C4-2B (cell line): Measurements from ENCODE around the gene CDC20.

Experiments
- H3K27ac ChIP-seq: fragments of 450-650 bp; 2 replicates; pipeline ENCODE4 v1.5.1; 2017
- ZFX ChIP-seq: fragments of 450-650 bp; IDR thresholded peaks from 2 replicates; pipeline ENCODE4 v1.6.1; 2017
- TF ChIP-seq, protein P1 (sequence below): fragments of 450-650 bp; conservative IDR thresholded peaks from 2 replicates; pipeline ENCODE4 v1.5.1; 2017; ENCODE audit warnings: mild to moderate bottlenecking

Gene CDC20

DNA sequence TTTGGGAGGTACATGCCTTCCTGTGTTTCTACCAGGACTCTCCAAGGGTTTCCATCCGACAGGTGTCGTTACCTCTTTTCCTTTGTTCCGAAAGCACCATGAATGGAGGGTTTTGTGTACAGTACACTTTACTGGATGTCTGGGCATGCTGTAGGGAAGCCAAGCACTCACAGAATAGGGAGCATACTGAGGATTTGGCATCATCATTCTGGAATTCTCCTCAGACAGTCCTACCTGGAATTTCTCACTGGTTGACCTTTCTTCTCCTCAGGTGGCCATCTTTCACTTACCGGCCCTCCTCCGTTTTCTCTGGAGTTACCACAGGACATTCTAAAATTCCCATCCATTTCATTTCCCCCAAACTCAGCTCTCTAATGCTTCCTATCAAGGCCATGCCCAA is 27.1 kb upstream of the CDC20 start:
- TF ChIP-seq, protein P1, sequence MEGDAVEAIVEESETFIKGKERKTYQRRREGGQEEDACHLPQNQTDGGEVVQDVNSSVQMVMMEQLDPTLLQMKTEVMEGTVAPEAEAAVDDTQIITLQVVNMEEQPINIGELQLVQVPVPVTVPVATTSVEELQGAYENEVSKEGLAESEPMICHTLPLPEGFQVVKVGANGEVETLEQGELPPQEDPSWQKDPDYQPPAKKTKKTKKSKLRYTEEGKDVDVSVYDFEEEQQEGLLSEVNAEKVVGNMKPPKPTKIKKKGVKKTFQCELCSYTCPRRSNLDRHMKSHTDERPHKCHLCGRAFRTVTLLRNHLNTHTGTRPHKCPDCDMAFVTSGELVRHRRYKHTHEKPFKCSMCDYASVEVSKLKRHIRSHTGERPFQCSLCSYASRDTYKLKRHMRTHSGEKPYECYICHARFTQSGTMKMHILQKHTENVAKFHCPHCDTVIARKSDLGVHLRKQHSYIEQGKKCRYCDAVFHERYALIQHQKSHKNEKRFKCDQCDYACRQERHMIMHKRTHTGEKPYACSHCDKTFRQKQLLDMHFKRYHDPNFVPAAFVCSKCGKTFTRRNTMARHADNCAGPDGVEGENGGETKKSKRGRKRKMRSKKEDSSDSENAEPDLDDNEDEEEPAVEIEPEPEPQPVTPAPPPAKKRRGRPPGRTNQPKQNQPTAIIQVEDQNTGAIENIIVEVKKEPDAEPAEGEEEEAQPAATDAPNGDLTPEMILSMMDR: no peak
- TF ChIP-seq ZFX: no peak
- no peak overlapping the region for H3K27ac ChIP-seq

DNA sequence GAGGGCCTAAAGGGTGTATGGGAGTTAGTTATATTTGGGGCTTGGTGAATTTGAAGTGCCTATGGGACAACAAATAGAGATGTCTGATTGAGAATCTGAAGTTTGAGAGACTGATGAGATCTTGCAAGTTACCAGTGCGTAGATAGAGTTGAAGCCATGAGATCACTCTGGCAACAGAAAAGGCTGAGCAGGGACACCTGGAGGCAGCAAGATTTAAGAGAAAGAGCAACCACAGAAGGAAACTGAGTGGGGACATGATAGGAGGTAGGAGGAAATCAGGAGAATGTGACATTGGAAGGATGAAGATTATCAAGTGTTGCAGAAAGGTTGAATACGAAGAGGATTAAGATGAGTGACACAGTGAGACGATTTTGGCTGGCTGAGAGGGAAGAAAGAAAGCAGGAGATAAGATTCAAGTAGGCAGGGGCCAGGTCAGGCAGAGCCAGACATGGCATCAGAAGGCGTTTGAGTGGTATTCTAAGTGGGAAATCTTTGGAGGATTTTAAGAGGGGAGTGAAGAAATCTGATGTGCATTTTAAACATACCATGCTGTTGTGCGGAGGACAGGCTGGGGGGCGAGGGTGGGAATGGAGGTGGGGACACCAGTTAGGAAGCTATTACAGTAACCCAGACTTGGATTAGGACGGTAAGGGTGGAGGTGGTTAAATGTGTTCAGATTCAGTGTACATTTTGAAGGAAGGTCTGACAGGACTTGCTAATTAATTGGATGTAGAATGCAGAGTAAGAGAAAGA is 24.2 kb upstream of the CDC20 start:
- TF ChIP-seq ZFX: no peak
- TF ChIP-seq, protein P1: no peak
- no peak overlapping the region for H3K27ac ChIP-seq

DNA sequence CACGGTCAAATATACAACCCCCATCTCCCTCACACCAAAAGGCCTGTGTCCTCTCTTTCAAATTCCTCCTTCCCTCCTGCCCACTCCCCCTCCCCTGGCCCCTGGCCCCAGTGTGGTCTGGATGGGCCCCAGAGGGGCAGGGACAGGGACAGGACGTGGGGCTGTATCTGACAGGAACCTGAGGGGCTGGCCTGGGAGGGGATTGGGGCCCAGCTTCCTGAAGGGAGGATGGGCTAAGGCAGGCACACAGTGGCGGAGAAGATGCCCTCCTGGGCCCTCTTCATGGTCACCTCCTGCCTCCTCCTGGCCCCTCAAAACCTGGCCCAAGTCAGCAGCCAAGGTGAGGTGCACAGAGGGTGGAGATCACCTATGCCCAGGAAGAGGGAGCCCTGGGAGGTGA is 21.2 kb upstream of the CDC20 start, which contains the start of gene MPL:
Gene MPL (plus strand): TSS at position 231 of the 400 bp plus-strand sequence. CDS start 31 bp downstream, at position 262.
- H3K27ac ChIP-seq: no peak within 1 kb of the TSS
- no peak for TF ChIP-seq ZFX
- TF ChIP-seq, protein P1: no peak

- no peak overlapping the region for H3K27ac ChIP-seq
- TF ChIP-seq, protein P1: no peak
- TF ChIP-seq ZFX: no peak
Measured at GRCh38 chr1:43338001-43338400, 20.8 kb upstream of the CDC20 start.

- TF ChIP-seq, protein P1: no peak
- no peak for TF ChIP-seq ZFX
- no peak overlapping the region for H3K27ac ChIP-seq
Measured at GRCh38 chr1:43339584-43340232, 19.1 kb upstream of the CDC20 start.

GRCh38 chr1:43340559-43340958 is 18.2 kb upstream of the CDC20 start:
- TF ChIP-seq, protein P1: no peak
- TF ChIP-seq ZFX: no peak
- no peak overlapping the region for H3K27ac ChIP-seq

- H3K27ac ChIP-seq: no peak overlapping the region
- TF ChIP-seq, protein P1: no peak
Measured at GRCh38 chr1:43344267-43344850, 14.4 kb upstream of the CDC20 start.
